Colonic mucosa (tissue), 4 donors: ENCODE measurements around the gene STK38L. TPM values are rescaled to one million over a fixed set of nuclear protein-coding genes. Genes with fewer than 3 reads are reported as not detected.

ENCODE experiments used
- DNase-seq: peaks from one replicate; pipeline ENCODE4 v3.0.0-alpha.2; 2020
- H3K27ac ChIP-seq: fragments of 200-600 bp; one replicate; pipeline ENCODE4 v1.8.0; 2021
- H3K27me3 ChIP-seq: fragments of 200-600 bp; one replicate; pipeline ENCODE4 v1.8.0; 2021
- H3K36me3 ChIP-seq: fragments of 200-600 bp; one replicate; pipeline ENCODE4 v1.8.0; 2021
- H3K4me1 ChIP-seq: fragments of 200-600 bp; one replicate; pipeline ENCODE4 v1.8.0; 2021; ENCODE audit warnings: mild to moderate bottlenecking
- H3K4me3 ChIP-seq: fragments of 200-600 bp; one replicate; pipeline ENCODE4 v1.8.0; 2021
- H3K9ac ChIP-seq, 2 donors: one replicate each; pipeline ENCODE4 v1.7.0; 2013; ENCODE audit warnings: control low read depth in 2 of 2, low read depth in 2 of 2, low read length in 2 of 2
- H3K9me3 ChIP-seq: fragments of 200-600 bp; one replicate; pipeline ENCODE4 v1.8.0; 2021
- intact Hi-C: fragments of 100-400 bp; cut with DNase I; formaldehyde crosslinking; loops from one replicate; pipeline ENCODE4 v1.14.1; 2022
- total RNA-seq, 2 donors: library from RNA; stranded (reverse); fragmentation: NEBNext Ultra II Directional in 1 of 2; extraction: Animal tissue kit (Norgen Biotek cat#: 25700) in 1 of 2; gene quantifications; one replicate each; pipeline ENCODE4 v1.2.1, GENCODE V29; 2021
- TF ChIP-seq, protein P1 (sequence below): fragments of 200-600 bp; IDR thresholded peaks from one replicate; pipeline ENCODE4 v1.8.0; 2022; ENCODE audit warnings: antibody characterized with exemption, mild to moderate bottlenecking
- donor health status: healthy.
- donor health status: DM: no; HTN: no; CAD: no.
- donor health status: DM: no; HTN: no; CAD: no.

Gene STK38L
- total RNA-seq, 2 donors from 2014 or later: 41.9 to 76.6 TPM

DNA sequence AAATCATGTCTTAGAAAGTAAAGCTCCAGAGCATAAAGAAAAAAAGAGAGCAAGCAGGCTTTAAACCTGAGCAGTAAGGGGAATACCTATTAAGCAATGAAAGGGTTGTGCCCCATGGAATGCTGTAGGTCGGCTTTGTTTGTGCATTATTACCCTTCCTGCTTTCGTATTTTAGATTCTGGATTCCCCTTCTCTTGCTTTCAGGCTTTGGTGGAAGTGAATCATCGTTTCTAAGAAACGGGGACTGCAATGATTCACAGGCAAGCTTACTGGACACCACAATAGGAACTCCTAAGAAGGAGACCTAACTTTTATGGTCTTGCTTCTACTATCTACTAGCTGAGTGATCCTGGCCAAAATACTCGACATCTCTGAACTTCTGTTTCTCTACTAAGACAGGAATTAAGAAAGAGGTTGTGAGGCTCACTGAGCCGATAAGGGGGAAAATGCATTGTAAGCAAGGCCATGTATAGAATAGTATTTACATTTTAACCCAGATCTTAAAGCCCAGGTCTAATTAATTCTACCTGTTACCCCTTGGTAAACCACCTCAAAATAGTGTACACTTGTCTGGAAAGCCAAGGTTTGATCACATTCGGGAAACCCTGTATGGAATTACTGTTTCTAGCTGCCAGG lies 87.3 kb downstream of the STK38L start:
- Histone ChIP-seq H3K4me1 (no peaks in the 10 kb centered on the region), H3K9me3 (no peaks in the 10 kb centered on the region), H3K9ac (no peak overlapping the region), H3K36me3 (no peaks in the 10 kb centered on the region), H3K4me3 (no peak overlapping the region), H3K27ac (peak overlapping the region; percentile 10), H3K27me3 (no peaks in the 10 kb centered on the region)
- intact Hi-C loops: loop anchor here (10.0 kb wide), 1 partner anchor 53 kb away; no protein-coding TSS in a partner anchor
- TF ChIP-seq, protein P1, sequence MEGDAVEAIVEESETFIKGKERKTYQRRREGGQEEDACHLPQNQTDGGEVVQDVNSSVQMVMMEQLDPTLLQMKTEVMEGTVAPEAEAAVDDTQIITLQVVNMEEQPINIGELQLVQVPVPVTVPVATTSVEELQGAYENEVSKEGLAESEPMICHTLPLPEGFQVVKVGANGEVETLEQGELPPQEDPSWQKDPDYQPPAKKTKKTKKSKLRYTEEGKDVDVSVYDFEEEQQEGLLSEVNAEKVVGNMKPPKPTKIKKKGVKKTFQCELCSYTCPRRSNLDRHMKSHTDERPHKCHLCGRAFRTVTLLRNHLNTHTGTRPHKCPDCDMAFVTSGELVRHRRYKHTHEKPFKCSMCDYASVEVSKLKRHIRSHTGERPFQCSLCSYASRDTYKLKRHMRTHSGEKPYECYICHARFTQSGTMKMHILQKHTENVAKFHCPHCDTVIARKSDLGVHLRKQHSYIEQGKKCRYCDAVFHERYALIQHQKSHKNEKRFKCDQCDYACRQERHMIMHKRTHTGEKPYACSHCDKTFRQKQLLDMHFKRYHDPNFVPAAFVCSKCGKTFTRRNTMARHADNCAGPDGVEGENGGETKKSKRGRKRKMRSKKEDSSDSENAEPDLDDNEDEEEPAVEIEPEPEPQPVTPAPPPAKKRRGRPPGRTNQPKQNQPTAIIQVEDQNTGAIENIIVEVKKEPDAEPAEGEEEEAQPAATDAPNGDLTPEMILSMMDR: no peak
- DNase-seq: no peak

DNA sequence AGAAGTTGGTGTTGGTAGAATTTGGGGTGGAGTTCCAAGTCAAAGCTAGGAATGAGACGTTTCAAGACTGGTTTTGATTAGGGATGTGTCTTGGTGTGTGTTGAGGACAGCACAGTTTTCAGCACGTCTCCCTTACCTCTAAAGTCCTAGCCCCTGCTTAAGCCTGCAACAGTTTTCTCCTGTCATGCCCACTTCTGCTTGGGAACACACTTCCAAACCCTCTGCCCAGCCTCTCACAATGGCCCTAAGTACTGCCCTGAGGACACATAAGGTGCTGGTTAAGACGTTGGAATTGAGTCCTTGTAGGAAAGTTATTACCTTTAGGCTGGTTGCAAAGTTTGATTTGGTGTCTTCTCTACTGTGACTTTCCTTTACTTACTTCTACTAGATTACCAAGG lies 87.8 kb downstream of the STK38L start:
- H3K27ac ChIP-seq: peak overlapping the region; percentile 10
- H3K9ac ChIP-seq: no peak overlapping the region

DNA sequence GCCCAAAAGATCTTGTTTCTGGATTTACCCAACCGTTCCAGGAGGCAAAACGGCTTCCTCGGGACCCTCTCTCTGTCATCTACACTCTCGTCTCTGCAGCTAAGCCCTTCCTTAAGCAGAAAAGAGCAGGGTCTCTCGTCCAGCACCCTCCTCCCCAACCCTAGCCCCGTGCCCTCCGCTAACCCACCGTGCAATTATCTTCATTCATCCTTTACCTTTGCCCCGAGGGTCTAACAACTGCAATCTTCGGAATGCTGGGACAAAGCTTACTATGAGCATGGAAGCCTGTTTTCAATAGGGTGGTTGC lies 88.3 kb downstream of the STK38L start:
- TF ChIP-seq, protein P1: no peak
- H3K27me3 ChIP-seq: no peaks in the 10 kb centered on the region

More for the DNA sequence above, 87.8 kb downstream of the STK38L start:
- H3K36me3 ChIP-seq: no peaks in the 10 kb centered on the region
- TF ChIP-seq, protein P1: no peak
- no peaks in the 10 kb centered on the region for H3K4me1 ChIP-seq
- H3K9me3 ChIP-seq: no peaks in the 10 kb centered on the region
- intact Hi-C loops: loop anchor here (10.0 kb wide), 1 partner anchor 53 kb away; no protein-coding TSS in a partner anchor
- no peaks in the 10 kb centered on the region for H3K27me3 ChIP-seq
- no peak overlapping the region for H3K4me3 ChIP-seq
- DNase-seq: no peak

DNA sequence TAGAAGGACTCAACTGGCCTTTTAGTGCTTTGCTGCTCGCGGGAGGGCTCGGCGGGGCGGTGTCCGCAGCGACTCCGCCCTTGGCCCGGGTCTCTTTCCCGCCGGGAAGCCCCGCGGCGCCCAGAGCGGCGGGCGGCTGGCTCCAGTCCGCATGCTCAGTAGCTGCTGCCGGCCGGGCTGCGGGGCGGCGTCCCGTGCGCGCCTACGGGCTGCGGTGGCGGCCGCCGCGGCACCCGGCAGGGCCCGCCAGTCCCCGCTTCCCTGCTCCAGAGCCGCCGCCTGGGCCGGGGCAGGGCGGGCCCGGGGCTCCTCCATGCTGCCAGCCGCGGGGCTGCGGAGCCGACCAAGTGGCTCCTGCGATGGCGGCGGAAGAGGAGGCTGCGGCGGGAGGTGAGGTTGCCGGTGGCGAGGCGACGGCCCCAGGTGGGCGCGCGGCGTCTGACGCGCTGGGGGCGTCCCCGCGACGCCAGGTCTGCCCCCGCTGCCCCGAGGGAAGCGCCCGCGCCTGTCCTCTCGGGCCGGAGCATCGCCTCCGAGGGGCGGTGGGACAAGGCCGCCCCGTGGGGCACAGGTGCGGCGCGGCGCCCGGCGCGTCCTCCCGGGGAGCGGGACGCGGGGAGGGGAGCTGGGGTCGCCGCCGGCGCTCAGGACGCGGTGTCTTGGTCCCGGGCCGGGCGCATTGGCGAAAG lies 88.8 kb downstream of the STK38L start, which contains the start of gene BMAL2:
Gene BMAL2 (plus strand): TSS at position 123 of the 689 bp plus-strand sequence. CDS start 237 bp downstream, at position 360.
- intact Hi-C loops: loop anchor here (10.0 kb wide), 1 partner anchor 52 kb away; no protein-coding TSS in a partner anchor
- Histone ChIP-seq H3K36me3 (no peaks in the 10 kb centered on the region), H3K4me3 (peak within 1 kb of the TSS; percentile 72), H3K4me1 (no peaks in the 10 kb centered on the region), H3K27me3 (no peaks in the 10 kb centered on the region), H3K9me3 (no peaks in the 10 kb centered on the region), H3K27ac (peak within 1 kb of the TSS; percentile 10), H3K9ac (peak within 1 kb of the TSS; percentile 55 to 78)
- peak; percentile 41 for DNase-seq
- TF ChIP-seq, protein P1: no peak

More for the DNA sequence above, 88.3 kb downstream of the STK38L start:
- Histone ChIP-seq H3K27ac (no peak overlapping the region), H3K4me1 (no peaks in the 10 kb centered on the region), H3K9ac (peak overlapping the region; percentile 49 to 78), H3K4me3 (peak overlapping the region; percentile 72), H3K36me3 (no peaks in the 10 kb centered on the region), H3K9me3 (no peaks in the 10 kb centered on the region)
- intact Hi-C loops: loop anchor here (10.0 kb wide), 1 partner anchor 52 kb away; no protein-coding TSS in a partner anchor
- DNase-seq: no peak

DNA sequence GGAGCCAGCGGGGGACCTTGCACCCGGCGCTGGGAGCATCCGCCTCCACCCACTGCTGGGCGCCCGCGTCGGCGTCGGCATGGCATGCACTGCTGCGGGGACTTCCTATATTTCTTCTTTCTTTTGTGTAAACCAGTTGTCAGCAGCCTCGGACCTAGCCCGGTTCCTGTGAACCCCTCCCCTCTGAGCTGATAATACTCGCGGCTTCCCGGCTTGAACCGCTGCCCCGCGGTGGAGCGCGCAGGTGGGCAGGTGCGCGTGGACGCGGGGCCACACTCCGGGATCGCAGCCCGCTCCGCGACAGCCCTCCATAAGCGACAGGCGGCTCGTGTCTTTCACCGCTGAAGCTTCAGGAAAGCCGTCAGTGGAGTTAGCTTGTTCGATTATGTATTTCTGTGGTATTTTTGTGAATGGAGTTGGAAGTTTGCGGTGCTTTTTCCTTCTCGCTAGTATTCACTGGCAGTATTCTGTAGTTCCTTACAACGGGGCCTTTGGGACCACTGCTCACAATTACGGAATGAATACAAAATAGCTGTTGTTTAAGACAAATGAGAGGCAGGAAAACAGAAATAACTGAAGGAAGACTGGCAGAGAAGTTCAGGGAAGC lies 89.4 kb downstream of the STK38L start:
- peak overlapping the region; percentile 55 to 78 for H3K9ac ChIP-seq
- intact Hi-C loops: loop anchor here (10.0 kb wide), 1 partner anchor 51 kb away; no protein-coding TSS in a partner anchor
- H3K9me3 ChIP-seq: no peaks in the 10 kb centered on the region
- no peak overlapping the region for H3K27ac ChIP-seq
- H3K4me3 ChIP-seq: peak overlapping the region; percentile 72
- TF ChIP-seq, protein P1: no peak
- no peaks in the 10 kb centered on the region for H3K27me3 ChIP-seq
- peak; percentile 52 for DNase-seq
- no peaks in the 10 kb centered on the region for H3K4me1 ChIP-seq
- H3K36me3 ChIP-seq: no peaks in the 10 kb centered on the region
